HepG2 (cell line): ENCODE data around the gene FAM118B. TPM values are rescaled to one million over a fixed set of nuclear protein-coding genes. Genes with fewer than 3 reads are reported as not detected.

Experiments used
- ATAC-seq: fragments of 200-7000 bp; cut with Tn5 transposase; 3 replicates; pipeline ENCODE4 v1.9.1; 2020; ENCODE audit warnings: mild to moderate bottlenecking, moderate library complexity
- BruUV-seq: library from RNA; stranded (reverse); fragments of 400-500 nt; replicated peaks from 2 replicates; lab custom pipeline; 2021; lab: Mats Ljungman, UMichigan
- CTCF ChIA-PET: fragments of 300-600 bp; formaldehyde crosslinking; extraction: SDS; loops from one replicate; lab custom pipeline; 2021; ENCODE audit warnings: low total read pairs, inconsistent platforms, low intra/inter-chr PET ratio; lab: Yijun Ruan, JAX
- POLR2A ChIA-PET: fragments of 350-600 bp; sonication (Branson Sonifier 250); formaldehyde crosslinking; loops from one replicate; lab custom pipeline; 2020; ENCODE audit warnings: antibody characterized with exemption, inconsistent platforms; lab: Yijun Ruan, JAX
- DNase-seq: peaks from one replicate; pipeline ENCODE4 v3.0.0-alpha.2; 2015; ENCODE audit warnings: low spot score
- FAIRE-seq: peaks from 3 replicates; lab custom pipeline; 2011; peaks lifted over from hg19 to GRCh38; lab: Jason Lieb, UNC
- H2AFZ ChIP-seq: one replicate; pipeline ENCODE4 v1.6.1; 2011; ENCODE audit warnings: low read length, inconsistent platforms
- H3K27ac ChIP-seq: fragments of 300-600 bp; 3 replicates; pipeline ENCODE4 v1.8.0; 2011; ENCODE audit warnings: mixed run types, mild to moderate bottlenecking, mixed read lengths, low read length, inconsistent platforms; ENCODE audit not compliant: insufficient read depth; ENCODE audit errors: extremely low read length
- H3K27me3 ChIP-seq, 2 experiments: fragments of 200-600 bp in 1 of 2; 2 replicates in 1 of 2; 3 replicates in 1 of 2; pipeline versions ENCODE4 v1.6.0 to v1.8.0; 2011; ENCODE audit warnings: low read length in 2 of 2, mild to moderate bottlenecking in 2 of 2, moderate library complexity in 2 of 2, inconsistent platforms in 1 of 2; ENCODE audit not compliant: insufficient read depth in 2 of 2, control insufficient read depth in 1 of 2
- H3K36me3 ChIP-seq, 2 experiments: fragments of 200-600 bp in 1 of 2; replicated peaks in 1 of 2; 2 replicates in 1 of 2; 3 replicates in 1 of 2; pipeline versions ENCODE4 v1.5.1 to v1.8.0; 2011; ENCODE audit warnings: low read length in 2 of 2, inconsistent platforms in 1 of 2; ENCODE audit not compliant: insufficient read depth in 2 of 2, control insufficient read depth in 1 of 2
- H3K4me1 ChIP-seq: 2 replicates; pipeline ENCODE4 v1.5.1; 2012; ENCODE audit warnings: low read length, inconsistent platforms; ENCODE audit not compliant: insufficient read depth
- H3K4me2 ChIP-seq: 2 replicates; pipeline ENCODE4 v1.6.0; 2011; ENCODE audit warnings: low read depth, low read length, inconsistent platforms
- H3K4me3 ChIP-seq, 3 experiments: fragments of 200-600 bp in 1 of 3; sonication (generic), shearing (Covaris generic) in 1 of 3; replicated peaks in 1 of 3; 2 replicates each; pipeline ENCODE4 v1.5.1; 2011 to 2016; ENCODE audit warnings: low read length in 3 of 3, inconsistent platforms in 2 of 3, low read depth in 2 of 3, mild to moderate bottlenecking in 2 of 3, control low read depth in 1 of 3, mixed read lengths in 1 of 3; ENCODE audit not compliant: insufficient read depth in 1 of 3
- H3K79me2 ChIP-seq: one replicate; pipeline ENCODE4 v1.6.1; 2011; ENCODE audit warnings: low read length, inconsistent platforms; ENCODE audit not compliant: insufficient read depth
- H3K9ac ChIP-seq: 2 replicates; pipeline ENCODE4 v1.6.0; 2011; ENCODE audit warnings: mild to moderate bottlenecking, low read depth, low read length, inconsistent platforms; ENCODE audit not compliant: insufficient read depth
- H3K9me3 ChIP-seq: 2 replicates; pipeline ENCODE4 v1.5.1; 2012; ENCODE audit warnings: mild to moderate bottlenecking, low read length
- H4K20me1 ChIP-seq: 2 replicates; pipeline ENCODE4 v1.6.0; 2011; ENCODE audit warnings: inconsistent platforms, mild to moderate bottlenecking, low read length, moderate library complexity; ENCODE audit not compliant: insufficient read depth
- MAFF ChIP-seq: IDR thresholded peaks from 2 replicates; pipeline ENCODE4 v1.6.1; 2011; ENCODE audit warnings: low read depth, low read length, improper control_type of control experiment
- MAFG ChIP-seq: sonication (generic); formaldehyde crosslinking; IDR thresholded peaks from 2 replicates; pipeline ENCODE4 v1.5.1; 2020; ENCODE audit warnings: mild to moderate bottlenecking, missing genetic modification reagents
- MAFK ChIP-seq, 2 experiments: IDR thresholded peaks in 1 of 2; conservative IDR thresholded peaks in 1 of 2; 2 replicates each; pipeline ENCODE4 v1.6.1; 2011; ENCODE audit warnings: improper control_type of control experiment in 2 of 2, low read length in 2 of 2
- PAX8 ChIP-seq: sonication (generic); formaldehyde crosslinking; IDR thresholded peaks from 2 replicates; pipeline ENCODE4 v1.8.0; 2022; ENCODE audit warnings: mild to moderate bottlenecking, missing genetic modification reagents, borderline replicate concordance
- PLSCR1 ChIP-seq: sonication (generic); formaldehyde crosslinking; IDR thresholded peaks from 2 replicates; pipeline ENCODE4 v1.5.0; 2020; ENCODE audit warnings: missing genetic modification reagents, mild to moderate bottlenecking, borderline replicate concordance
- SPEN ChIP-seq: sonication (generic); formaldehyde crosslinking; IDR thresholded peaks from 2 replicates; pipeline ENCODE4 v1.5.1; 2020; ENCODE audit warnings: low read depth, mild to moderate bottlenecking, missing genetic modification reagents
- TOPORS ChIP-seq: sonication (generic); formaldehyde crosslinking; IDR thresholded peaks from 2 replicates; pipeline ENCODE4 v1.8.0; 2023; ENCODE audit warnings: mild to moderate bottlenecking, missing genetic modification reagents
- XBP1 ChIP-seq: sonication (generic); formaldehyde crosslinking; IDR thresholded peaks from 2 replicates; pipeline ENCODE4 v1.5.0; 2020; ENCODE audit warnings: missing genetic modification reagents
- ZNF879 ChIP-seq: sonication (generic); formaldehyde crosslinking; IDR thresholded peaks from 2 replicates; pipeline ENCODE4 v1.8.1; 2023; ENCODE audit warnings: missing genetic modification reagents
- ZSCAN21 ChIP-seq: sonication (generic); formaldehyde crosslinking; IDR thresholded peaks from 2 replicates; pipeline ENCODE4 v1.8.0; 2022; ENCODE audit warnings: mild to moderate bottlenecking, missing genetic modification reagents, moderate library complexity, borderline replicate concordance
- ZSCAN30 ChIP-seq: sonication (generic); formaldehyde crosslinking; IDR thresholded peaks from 2 replicates; pipeline ENCODE4 v1.5.0; 2020; ENCODE audit warnings: mild to moderate bottlenecking, missing genetic modification reagents
- WGBS: methylation state at CpG from one replicate; pipeline ENCODE4 v1.1.6; 2017; ENCODE audit warnings: low lambda C conversion rate; 5-methylcytosine and 5-hydroxymethylcytosine counted together
- in situ Hi-C: cut with HindIII; loops from 2 replicates; pipeline ENCODE4 v1.10.0; 2017; ENCODE audit warnings: low pct_unique_long_range_greater_than_20kb; ENCODE audit not compliant: extremely low pct_ligation_motif_present
- intact Hi-C: fragments of 100-400 bp; cut with micrococcal nuclease; formaldehyde crosslinking; loops from one replicate; pipeline ENCODE4 v1.10.0; 2022; ENCODE audit not compliant: unreplicated experiment
- polyA plus RNA-seq, 8 experiments: library from polyadenylated mRNA; depleted of rRNA in 3 of 8; stranded (reverse) in 7 of 8; unstranded in 1 of 8; fragments of >200 nt; fragmentation: Illumina TruSeq in 4 of 8; extraction: Trizol in 4 of 8; gene quantifications; 2 replicates each; pipeline versions ENCODE4 v1.2.1 to v1.2.3, GENCODE V29; 2011 to 2016; ENCODE audit warnings: low read depth in 4 of 8, missing spikeins in 1 of 8, mixed read lengths in 1 of 8; ENCODE audit not compliant: insufficient read depth in 1 of 8
- total RNA-seq, 5 experiments: library from RNA; depleted of rRNA; stranded (reverse); fragments of >200 nt; fragmentation: Illumina TruSeq; extraction: Trizol; gene quantifications; 2 replicates each; pipeline ENCODE4 v1.2.3, GENCODE V29; 2016; ENCODE audit warnings: low read depth in 1 of 5

FAM118B gene
- total and polyA plus RNA-seq, 2 of the 13 experiments (the other 11 are each of a cell fraction or from before 2014, with no cell fraction given), result 10.2 to 25.7 TPM

GRCh38 chr11:126197277-126197939, 14.2 kb upstream of the FAM118B start:
- no peak overlapping the region for H3K4me2 ChIP-seq
- no peak overlapping the region for H3K9ac ChIP-seq
- ChIA-PET CTCF (no interaction called here), POLR2A (interaction anchor here (1.1 kb wide), 1 partner anchor 10 kb away, joined by 3 read pairs; no protein-coding TSS in a partner anchor)
- no TSS peak for BruUV-seq
- H3K27me3 ChIP-seq, result no peaks in the 10 kb centered on the region
- H3K36me3 ChIP-seq, result peaks cover 16 to 68% of the 10 kb centered on the region in 2 experiments
- intact Hi-C loops (no loop called here), in situ Hi-C loops (loop anchor here (10.0 kb wide), 1 partner anchor 133 kb away; the partner anchor contains the start of gene CDON)
- no peak overlapping the region for H3K4me3 ChIP-seq
- no peaks in the 10 kb centered on the region for H3K9me3 ChIP-seq
- peaks cover 18% of the 10 kb centered on the region for H3K4me1 ChIP-seq
- no peak; the same call in 2 of the 3 replicates for ATAC-seq
- no peaks in the 10 kb centered on the region for H4K20me1 ChIP-seq
- no peak for FAIRE-seq
- WGBS, result 90% methylated on average over 6 of the region's 7 CpGs
- no peak overlapping the region for H3K27ac ChIP-seq
- peak; percentile 28; the same call in 1 of the 2 replicates for TF ChIP-seq MAFF
- no peak for TF ChIP-seq PAX8 (CRISPR knock-in tag)
- TF ChIP-seq MAFK (conservative IDR thresholded peaks at IDR 0.05 in 1 of 2, IDR thresholded peaks at IDR 0.05 in 1 of 2; ENCODE audit: low read length in 2 of 2), result peak; percentile 33 to 40; a peak in 3 of 4 replicates
- H3K79me2 ChIP-seq, result no peaks in the 10 kb centered on the region
- no peak overlapping the region for H2AFZ ChIP-seq
- DNase-seq, result no peak

- H3K27me3 ChIP-seq, result no peaks in the 10 kb centered on the region
- BruUV-seq, result no TSS peak
- no peak overlapping the region for H3K4me3 ChIP-seq
- POLR2A ChIA-PET, result interaction anchor here (0.8 to 1.1 kb wide), 2 partner anchors 12 to 13 kb away, joined by 3 read pairs; partner anchors contain the start of genes FAM118B and RPUSD4
- no peak for DNase-seq
- intact Hi-C loops (no loop called here), in situ Hi-C loops (loop anchor here (10.0 kb wide), 1 partner anchor 134 kb away; the partner anchor contains the start of gene CDON)
- H3K9me3 ChIP-seq, result no peaks in the 10 kb centered on the region
- no peak overlapping the region for H3K9ac ChIP-seq
- no peak overlapping the region for H2AFZ ChIP-seq
- CTCF ChIA-PET, result no interaction called here
- H3K4me1 ChIP-seq, result peaks cover 5% of the 10 kb centered on the region
- no peaks in the 10 kb centered on the region for H3K79me2 ChIP-seq
- no peak for TF ChIP-seq SPEN
- TF ChIP-seq MAFG, result no peak
- TF ChIP-seq ZNF879 (CRISPR knock-in tag), result no peak
- no peak for TF ChIP-seq TOPORS (CRISPR knock-in tag)
- TF ChIP-seq PLSCR1 (CRISPR knock-in tag), result no peak
- TF ChIP-seq XBP1 (CRISPR knock-in tag), result no peak
- no peak for TF ChIP-seq ZSCAN21
- no peak for TF ChIP-seq ZSCAN30 (CRISPR knock-in tag)
- TF ChIP-seq, all 625 proteins: peak for 0
- Histone ChIP-seq H4K20me1 (no peaks in the 10 kb centered on the region), H3K36me3 (peaks cover 26 to 72% of the 10 kb centered on the region in 2 experiments), H3K4me2 (no peak overlapping the region), H3K27ac (no peak overlapping the region)
- WGBS, result over 99% methylated on average over 5 of the region's 5 CpGs
- FAIRE-seq, result no peak
- no peak for ATAC-seq
These were observed 12.9 kb upstream of the FAM118B start for GRCh38 chr11:126198648-126199047.
